IMR-90 (cell line): ENCODE results near the gene ALCAM. TPM values are rescaled to one million over a fixed set of nuclear protein-coding genes. Genes with fewer than 3 reads are reported as not detected.

Experiments used
- ATAC-seq: fragments of 200-7000 bp; cut with Tn5 transposase; 2 replicates; pipeline ENCODE4 v1.9.1; 2020; ENCODE audit warnings: low read depth, mild to moderate bottlenecking, moderate library complexity
- BruUV-seq: library from RNA; stranded (reverse); fragments of 400-500 nt; replicated peaks from 2 replicates; lab custom pipeline; 2021; lab: Mats Ljungman, UMichigan
- CTCF ChIA-PET: fragments of 300-600 bp; formaldehyde crosslinking; extraction: SDS; loops from one replicate; lab custom pipeline; 2021; ENCODE audit warnings: antibody characterized with exemption; lab: Yijun Ruan, JAX
- POLR2A ChIA-PET: fragments of 300-600 bp; sonication (Branson Sonifier 250); formaldehyde crosslinking; loops from one replicate; lab custom pipeline; 2022; ENCODE audit warnings: antibody characterized with exemption; ENCODE audit not compliant: unreplicated experiment; lab: Charles Lee
- DNase-seq: peaks from one replicate; pipeline ENCODE4 v3.0.0; 2013
- H2AFZ ChIP-seq: replicated peaks from 2 replicates; pipeline ENCODE3; 2013; ENCODE audit warnings: low read length, mild to moderate bottlenecking; ENCODE audit not compliant: poor library complexity
- H2AK5ac ChIP-seq: 2 replicates; pipeline ENCODE4 v1.6.1; 2013; ENCODE audit warnings: low read depth, low read length, inconsistent platforms
- H2AK9ac ChIP-seq: replicated peaks from 2 replicates; pipeline ENCODE3; 2013; ENCODE audit warnings: mild to moderate bottlenecking, low read depth, low read length, moderate library complexity; ENCODE audit not compliant: poor library complexity
- H2BK120ac ChIP-seq: 2 replicates; pipeline ENCODE4 v1.6.1; 2013; ENCODE audit warnings: low read depth, low read length, inconsistent platforms
- H2BK15ac ChIP-seq: 3 replicates; pipeline ENCODE4 v1.6.1; 2013; ENCODE audit warnings: low read depth, low read length, inconsistent platforms
- H2BK20ac ChIP-seq: 2 replicates; pipeline ENCODE4 v1.6.1; 2013; ENCODE audit warnings: low read depth, mild to moderate bottlenecking, inconsistent platforms, low read length, moderate library complexity
- H2BK5ac ChIP-seq: 2 replicates; pipeline ENCODE4 v1.6.1; 2013; ENCODE audit warnings: mild to moderate bottlenecking, low read depth, low read length, inconsistent platforms; ENCODE audit not compliant: poor library complexity, severe bottlenecking
- H3K14ac ChIP-seq: replicated peaks from 2 replicates; pipeline ENCODE4 v1.6.1; 2013; ENCODE audit warnings: low read depth, low read length, inconsistent platforms
- H3K18ac ChIP-seq: 2 replicates; pipeline ENCODE4 v1.6.1; 2013; ENCODE audit warnings: low read depth, low read length, control low read depth
- H3K23ac ChIP-seq: 2 replicates; pipeline ENCODE4 v1.6.1; 2013; ENCODE audit warnings: low read depth, low read length, inconsistent platforms
- H3K27ac ChIP-seq: 2 replicates; pipeline ENCODE4 v1.5.1; 2013; ENCODE audit warnings: mild to moderate bottlenecking, control low read depth, low read length; ENCODE audit not compliant: insufficient read depth
- H3K27me3 ChIP-seq: 2 replicates; pipeline ENCODE4 v1.6.1; 2013; ENCODE audit warnings: low read length; ENCODE audit not compliant: control insufficient read depth, insufficient read depth
- H3K36me3 ChIP-seq: 2 replicates; pipeline ENCODE4 v1.6.1; 2013; ENCODE audit warnings: low read length, mixed read lengths; ENCODE audit not compliant: control insufficient read depth, insufficient read depth
- H3K4ac ChIP-seq: 2 replicates; pipeline ENCODE4 v1.6.1; 2013; ENCODE audit warnings: low read depth, low read length, inconsistent platforms
- H3K4me1 ChIP-seq: 2 replicates; pipeline ENCODE4 v1.6.1; 2013; ENCODE audit warnings: low read length, mixed read lengths; ENCODE audit not compliant: control insufficient read depth, insufficient read depth
- H3K4me2 ChIP-seq: 2 replicates; pipeline ENCODE4 v1.6.1; 2013; ENCODE audit warnings: low read depth, mild to moderate bottlenecking, control low read depth, low read length, moderate library complexity
- H3K4me3 ChIP-seq: 2 replicates; pipeline ENCODE4 v1.5.1; 2013; ENCODE audit warnings: low read depth, mild to moderate bottlenecking, control low read depth, low read length, moderate library complexity; ENCODE audit not compliant: insufficient read depth
- H3K56ac ChIP-seq: 2 replicates; pipeline ENCODE4 v1.6.1; 2013; ENCODE audit warnings: low read length, inconsistent platforms; ENCODE audit not compliant: insufficient read depth; ENCODE audit errors: extremely low read depth
- H3K79me1 ChIP-seq, 2 experiments: 2 replicates each; pipeline ENCODE4 v1.6.1; 2013; ENCODE audit warnings: low read length in 2 of 2, inconsistent platforms in 1 of 2, low read depth in 1 of 2
- H3K9ac ChIP-seq: 2 replicates; pipeline ENCODE4 v1.6.1; 2013; ENCODE audit warnings: low read depth, low read length, control low read depth
- H3K9me1 ChIP-seq: 2 replicates; pipeline ENCODE4 v1.6.1; 2013; ENCODE audit warnings: low read length, inconsistent platforms; ENCODE audit not compliant: insufficient read depth
- H3K9me3 ChIP-seq: 2 replicates; pipeline ENCODE4 v1.6.1; 2013; ENCODE audit warnings: low read length; ENCODE audit not compliant: control insufficient read depth, insufficient read depth
- H4K20me1 ChIP-seq: 2 replicates; pipeline ENCODE4 v1.6.1; 2013; ENCODE audit warnings: low read length, inconsistent platforms; ENCODE audit not compliant: insufficient read depth
- H4K5ac ChIP-seq: 2 replicates; pipeline ENCODE4 v1.6.1; 2013; ENCODE audit warnings: mild to moderate bottlenecking, low read depth, low read length, control low read depth
- H4K8ac ChIP-seq, 2 experiments: 2 replicates each; pipeline ENCODE4 v1.6.1; 2013; ENCODE audit warnings: low read depth in 2 of 2, low read length in 2 of 2, control low read depth in 1 of 2, inconsistent platforms in 1 of 2
- H4K91ac ChIP-seq: 2 replicates; pipeline ENCODE4 v1.6.1; 2013; ENCODE audit warnings: low read depth, low read length, inconsistent platforms; ENCODE audit not compliant: insufficient read depth
- MAFK ChIP-seq: IDR thresholded peaks from 2 replicates; pipeline ENCODE4 v1.6.1; 2012; ENCODE audit warnings: low read depth, low read length, improper control_type of control experiment
- RAD21 ChIP-seq: IDR thresholded peaks from 2 replicates; pipeline ENCODE4 v1.6.1; 2012; ENCODE audit warnings: low read length, improper control_type of control experiment
- RFX5 ChIP-seq: IDR thresholded peaks from 2 replicates; pipeline ENCODE4 v1.8.0; 2012; ENCODE audit warnings: low read depth, mild to moderate bottlenecking, low read length, moderate library complexity
- dilution Hi-C: fragments of 300-500 bp; cut with HindIII; formaldehyde crosslinking; loops from one replicate; pipeline ENCODE4 v1.14.3; 2018; ENCODE audit warnings: low sequenced_read_pairs; ENCODE audit not compliant: unreplicated experiment
- in situ Hi-C: fragments of 300-500 bp; cut with MboI; formaldehyde crosslinking; loops from 3 replicates; pipeline ENCODE4 v1.14.3; 2019; ENCODE audit warnings: low sequenced_read_pairs, inconsistent platforms, mixed read lengths
- intact Hi-C: fragments of 100-400 bp; cut with micrococcal nuclease; formaldehyde crosslinking; loops from 2 replicates; pipeline ENCODE4 v1.10.0; 2022
- polyA plus RNA-seq, 3 experiments: library from polyadenylated mRNA; depleted of rRNA; stranded (reverse); fragments of >200 nt; gene quantifications; 2 replicates each; pipeline ENCODE4 v1.2.3, GENCODE V29; 2012; ENCODE audit warnings: low replicate concordance in 1 of 3
- total RNA-seq: library from RNA; depleted of rRNA; stranded (reverse); fragments of >200 nt; gene quantifications from 2 replicates; pipeline ENCODE4 v1.2.3, GENCODE V29; 2012

The ALCAM gene
- total and polyA plus RNA-seq, 2 of the 4 experiments (the other 2 are of a cell fraction) = 117 to 423 TPM

GRCh38 chr3:105518203-105518602, 151.5 kb downstream of the ALCAM start:
- dilution Hi-C loops (no loop called here), in situ Hi-C loops (loop anchor here (10.0 kb wide), 1 partner anchor 1243 kb away; no protein-coding TSS in a partner anchor), intact Hi-C loops (loop anchor here (1.0 to 5.0 kb wide), 6 partner anchors 131 to 1245 kb away; no protein-coding TSS in a partner anchor)
- Histone ChIP-seq H2AFZ (no peak overlapping the region), H2BK5ac (peak overlapping the region; percentile 47), H3K56ac (no peak overlapping the region), H2BK120ac (no peak overlapping the region), H2BK20ac (no peak overlapping the region), H3K27ac (no peak overlapping the region), H3K27me3 (no peaks in the 10 kb centered on the region), H3K4ac (no peak overlapping the region), H3K18ac (no peak overlapping the region), H4K91ac (no peak overlapping the region), H4K5ac (no peak overlapping the region), H3K23ac (no peak overlapping the region), H2AK9ac (no peak overlapping the region), H4K20me1 (0 out of 2 replicates have a peak, but pooled peaks cover 4% of the 10 kb centered on the region), H3K79me1 (peaks cover 21 to 50% of the 10 kb centered on the region in 2 experiments), H3K9me3 (no peaks in the 10 kb centered on the region), H3K36me3 (no peaks in the 10 kb centered on the region), H4K8ac (no peak overlapping the region), H2BK15ac (no peak overlapping the region), H3K4me3 (no peak overlapping the region), H3K4me1 (peaks cover 2% of the 10 kb centered on the region; the same call in 1 of the 2 replicates), H2AK5ac (no peak overlapping the region), H3K9ac (no peak overlapping the region), H3K9me1 (no peaks in the 10 kb centered on the region), H3K14ac (no peak overlapping the region), H3K4me2 (no peak overlapping the region)
- no TSS peak for BruUV-seq
- ATAC-seq (no peak), DNase-seq (no peak)
- TF ChIP-seq RFX5 (no peak), MAFK (no peak), RAD21 (peak; percentile 14; the same call in 1 of the 2 replicates)
- CTCF ChIA-PET = interaction anchor here (0.7 to 2.5 kb wide), 6 partner anchors 8 to 1606 kb away, joined by 3 to 11 read pairs (median 4); partner anchors contain the start of gene ALCAM
- POLR2A ChIA-PET = no interaction called here
